ENCODE data around the gene OR2A7.
A peak's percentile ranks its signal among the peaks of the same experiment; 100 is the strongest.
"Not testable (repeated sequence)": the region's sequence is repeated elsewhere in the genome, so short reads cannot be mapped to it uniquely, and the experiment has no call there.

Gene OR2A7

GRCh38 chr7:144256112-144256511, 8.5 kb downstream of the OR2A7 start:
- CTCF ChIA-PET, result interaction anchor here (0.5 to 0.7 kb wide), 2 partner anchors 141 to 1905 kb away, joined by 3 to 4 read pairs; no protein-coding TSS in a partner anchor
- no peak overlapping the region for H3K4me3 ChIP-seq (ENCODE audit: low read depth, low read length)
- no peaks in the 10 kb centered on the region for H3K9me3 ChIP-seq (ENCODE audit: control insufficient read depth, insufficient read depth, low read depth, low read length)
- TF ChIP-seq, protein P1, sequence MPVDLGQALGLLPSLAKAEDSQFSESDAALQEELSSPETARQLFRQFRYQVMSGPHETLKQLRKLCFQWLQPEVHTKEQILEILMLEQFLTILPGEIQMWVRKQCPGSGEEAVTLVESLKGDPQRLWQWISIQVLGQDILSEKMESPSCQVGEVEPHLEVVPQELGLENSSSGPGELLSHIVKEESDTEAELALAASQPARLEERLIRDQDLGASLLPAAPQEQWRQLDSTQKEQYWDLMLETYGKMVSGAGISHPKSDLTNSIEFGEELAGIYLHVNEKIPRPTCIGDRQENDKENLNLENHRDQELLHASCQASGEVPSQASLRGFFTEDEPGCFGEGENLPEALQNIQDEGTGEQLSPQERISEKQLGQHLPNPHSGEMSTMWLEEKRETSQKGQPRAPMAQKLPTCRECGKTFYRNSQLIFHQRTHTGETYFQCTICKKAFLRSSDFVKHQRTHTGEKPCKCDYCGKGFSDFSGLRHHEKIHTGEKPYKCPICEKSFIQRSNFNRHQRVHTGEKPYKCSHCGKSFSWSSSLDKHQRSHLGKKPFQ (tag by site-specific recombination; IDR thresholded peaks at IDR 0.05), result 0 out of 2 replicates have a peak, but pooled peaks have one; percentile 17
- TF ChIP-seq CTCF (tag by site-specific recombination; IDR thresholded peaks at IDR 0.05), result no peak
- POLR2A ChIA-PET, result no interaction called here
- H3K27ac ChIP-seq (ENCODE audit: extremely low read depth, low read depth, low read length), result no peak overlapping the region
- H3K4me1 ChIP-seq (ENCODE audit: control insufficient read depth, insufficient read depth, low read length), result no peaks in the 10 kb centered on the region
- H3K36me3 ChIP-seq (ENCODE audit: control insufficient read depth in 2 of 2, insufficient read depth in 1 of 2, low read length in 2 of 2), result no peaks in the 10 kb centered on the region

DNA sequence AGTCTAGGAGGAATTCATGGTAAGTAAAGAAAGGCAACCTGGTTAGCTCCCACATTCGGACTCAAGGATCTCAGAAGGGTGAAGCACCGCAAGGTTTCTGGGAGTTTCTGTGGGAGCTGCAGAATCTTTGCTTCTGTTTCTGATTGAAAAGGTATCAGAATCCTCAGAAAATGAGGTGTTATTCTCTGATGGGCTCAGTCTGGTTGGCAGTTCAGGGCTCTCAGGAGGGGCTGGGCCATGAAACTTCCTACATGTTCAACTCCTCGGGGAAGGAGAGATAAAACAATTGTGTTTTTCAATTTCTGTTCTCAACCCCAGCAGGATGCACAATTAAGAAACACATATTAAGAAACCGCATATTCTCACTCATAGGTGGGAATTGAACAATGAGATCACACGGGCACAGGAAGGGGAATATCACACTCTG, 9.1 kb downstream of the OR2A7 start:
- ChIA-PET POLR2A (no interaction called here), CTCF (interaction anchor here (0.5 kb wide), 1 partner anchor 1904 kb away, joined by 4 read pairs; no protein-coding TSS in a partner anchor)
- H3K27ac ChIP-seq (ENCODE audit: extremely low read depth, low read depth, low read length), result no peak overlapping the region
- H3K4me1 ChIP-seq (ENCODE audit: control insufficient read depth, insufficient read depth, low read length), result no peaks in the 10 kb centered on the region
- no peak overlapping the region for H3K4me3 ChIP-seq (ENCODE audit: low read depth, low read length)
- TF ChIP-seq ZNF114 (tag by site-specific recombination; IDR thresholded peaks at IDR 0.05), result no peak
- TF ChIP-seq ZNF514 (tag by site-specific recombination; IDR thresholded peaks at IDR 0.05), result no peak
- no peak for TF ChIP-seq ZNF449 (tag by site-specific recombination; IDR thresholded peaks at IDR 0.05)
- TF ChIP-seq IKZF3 (tag by site-specific recombination; IDR thresholded peaks at IDR 0.05), result no peak
- no peak for TF ChIP-seq ZNF140 (tag by site-specific recombination; IDR thresholded peaks at IDR 0.05)
- TF ChIP-seq KLF7 (tag by site-specific recombination; IDR thresholded peaks at IDR 0.05; ENCODE audit: borderline replicate concordance), result no peak
- no peak for TF ChIP-seq ZNF623 (tag by site-specific recombination; IDR thresholded peaks at IDR 0.05)
- TF ChIP-seq ZNF585B (tag by site-specific recombination; IDR thresholded peaks at IDR 0.05), result no peak
- no peak for TF ChIP-seq ZNF350 (tag by site-specific recombination; IDR thresholded peaks at IDR 0.05)
- no peak for TF ChIP-seq ZNF223 (tag by site-specific recombination; IDR thresholded peaks at IDR 0.05)
- TF ChIP-seq KLF1 (tag by site-specific recombination; IDR thresholded peaks at IDR 0.05), result no peak
- H3K36me3 ChIP-seq (ENCODE audit: control insufficient read depth in 2 of 2, insufficient read depth in 1 of 2, low read length in 2 of 2), result no peaks in the 10 kb centered on the region
- H3K9me3 ChIP-seq (ENCODE audit: control insufficient read depth, insufficient read depth, low read depth, low read length), result no peaks in the 10 kb centered on the region

GRCh38 chr7:144252307-144252706, 12.3 kb downstream of the OR2A7 start:
- POLR2A ChIA-PET; H3K4me3 ChIP-seq (ENCODE audit: low read depth, low read length); H3K9me3 ChIP-seq (ENCODE audit: control insufficient read depth, insufficient read depth, low read depth, low read length); H3K27ac ChIP-seq (ENCODE audit: extremely low read depth, low read depth, low read length); CTCF ChIA-PET; H3K4me1 ChIP-seq (ENCODE audit: control insufficient read depth, insufficient read depth, low read length); H3K36me3 ChIP-seq (ENCODE audit: control insufficient read depth in 2 of 2, insufficient read depth in 1 of 2, low read length in 2 of 2): not testable (repeated sequence)

GRCh38 chr7:144247674-144248330, 16.8 kb downstream of the OR2A7 start:
- H3K4me1 ChIP-seq (ENCODE audit: control insufficient read depth, insufficient read depth, low read length); H3K4me3 ChIP-seq (ENCODE audit: low read depth, low read length); H3K9me3 ChIP-seq (ENCODE audit: control insufficient read depth, insufficient read depth, low read depth, low read length); CTCF ChIA-PET; H3K36me3 ChIP-seq (ENCODE audit: control insufficient read depth in 2 of 2, insufficient read depth in 1 of 2, low read length in 2 of 2); POLR2A ChIA-PET; H3K27ac ChIP-seq (ENCODE audit: extremely low read depth, low read depth, low read length): not testable (repeated sequence)

GRCh38 chr7:144246967-144247366, 17.6 kb downstream of the OR2A7 start:
- H3K4me3 ChIP-seq (ENCODE audit: low read depth, low read length); CTCF ChIA-PET; H3K4me1 ChIP-seq (ENCODE audit: control insufficient read depth, insufficient read depth, low read length); POLR2A ChIA-PET; H3K27ac ChIP-seq (ENCODE audit: extremely low read depth, low read depth, low read length); H3K9me3 ChIP-seq (ENCODE audit: control insufficient read depth, insufficient read depth, low read depth, low read length); H3K36me3 ChIP-seq (ENCODE audit: control insufficient read depth in 2 of 2, insufficient read depth in 1 of 2, low read length in 2 of 2): not testable (repeated sequence)

DNA sequence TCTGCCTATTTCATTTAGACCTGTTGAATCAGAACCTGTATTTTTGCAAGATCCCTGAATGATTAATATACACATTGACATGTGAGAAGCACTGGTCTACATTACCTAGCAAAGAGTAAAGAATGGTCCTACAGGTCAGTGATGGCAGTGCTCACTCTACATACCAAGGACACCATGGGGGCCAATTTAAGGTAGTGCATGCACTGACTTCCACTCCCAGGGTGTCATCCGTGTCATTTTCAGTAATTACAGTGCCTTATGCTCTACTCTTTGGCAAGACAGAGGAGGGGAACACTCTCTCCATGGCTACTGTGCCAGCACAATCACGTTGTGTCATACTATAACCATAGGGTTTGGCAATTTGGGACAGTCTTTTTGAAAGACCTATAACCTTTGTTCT, 19.2 kb downstream of the OR2A7 start:
- H3K9me3 ChIP-seq (ENCODE audit: control insufficient read depth, insufficient read depth, low read depth, low read length); H3K36me3 ChIP-seq (ENCODE audit: control insufficient read depth in 2 of 2, insufficient read depth in 1 of 2, low read length in 2 of 2); CTCF ChIA-PET; POLR2A ChIA-PET; H3K4me3 ChIP-seq (ENCODE audit: low read depth, low read length); H3K27ac ChIP-seq (ENCODE audit: extremely low read depth, low read depth, low read length); H3K4me1 ChIP-seq (ENCODE audit: control insufficient read depth, insufficient read depth, low read length): not testable (repeated sequence)

- H3K27ac ChIP-seq (ENCODE audit: extremely low read depth, low read depth, low read length); POLR2A ChIA-PET; H3K9me3 ChIP-seq (ENCODE audit: control insufficient read depth, insufficient read depth, low read depth, low read length); CTCF ChIA-PET; H3K36me3 ChIP-seq (ENCODE audit: control insufficient read depth in 2 of 2, insufficient read depth in 1 of 2, low read length in 2 of 2); H3K4me1 ChIP-seq (ENCODE audit: control insufficient read depth, insufficient read depth, low read length); H3K4me3 ChIP-seq (ENCODE audit: low read depth, low read length): not testable (repeated sequence)
Observed at GRCh38 chr7:144239365-144239764, 25.2 kb downstream of the OR2A7 start, which contains the start of gene OR2A42. Gene OR2A42, minus strand, starts transcription at chr7:144239605. Its CDS starts 6,762 bp downstream, at chr7:144232843.
